ENCODE data around the gene SOAT2.

- TF ChIP-seq POLR2A (IDR thresholded peaks at IDR 0.05), result no peak
- TF ChIP-seq, protein P1, sequence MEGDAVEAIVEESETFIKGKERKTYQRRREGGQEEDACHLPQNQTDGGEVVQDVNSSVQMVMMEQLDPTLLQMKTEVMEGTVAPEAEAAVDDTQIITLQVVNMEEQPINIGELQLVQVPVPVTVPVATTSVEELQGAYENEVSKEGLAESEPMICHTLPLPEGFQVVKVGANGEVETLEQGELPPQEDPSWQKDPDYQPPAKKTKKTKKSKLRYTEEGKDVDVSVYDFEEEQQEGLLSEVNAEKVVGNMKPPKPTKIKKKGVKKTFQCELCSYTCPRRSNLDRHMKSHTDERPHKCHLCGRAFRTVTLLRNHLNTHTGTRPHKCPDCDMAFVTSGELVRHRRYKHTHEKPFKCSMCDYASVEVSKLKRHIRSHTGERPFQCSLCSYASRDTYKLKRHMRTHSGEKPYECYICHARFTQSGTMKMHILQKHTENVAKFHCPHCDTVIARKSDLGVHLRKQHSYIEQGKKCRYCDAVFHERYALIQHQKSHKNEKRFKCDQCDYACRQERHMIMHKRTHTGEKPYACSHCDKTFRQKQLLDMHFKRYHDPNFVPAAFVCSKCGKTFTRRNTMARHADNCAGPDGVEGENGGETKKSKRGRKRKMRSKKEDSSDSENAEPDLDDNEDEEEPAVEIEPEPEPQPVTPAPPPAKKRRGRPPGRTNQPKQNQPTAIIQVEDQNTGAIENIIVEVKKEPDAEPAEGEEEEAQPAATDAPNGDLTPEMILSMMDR (IDR thresholded peaks at IDR 0.05), result no peak
Measured at GRCh38 chr12:53124352-53124723, 21.1 kb downstream of the SOAT2 start.

Measured in suprapubic skin (tissue), 3 donors.